Mesenchymal stem cell (in vitro differentiated cells and primary cell): ENCODE measurements around the gene CPOX.

Experiments
- DNase-seq: peaks from one replicate; pipeline ENCODE4 v3.0.0-alpha.2; 2013
- H2AFZ ChIP-seq: one replicate; pipeline ENCODE4 v1.6.1; 2013; ENCODE audit warnings: low read depth, mild to moderate bottlenecking, control low read depth, inconsistent platforms, low read length, moderate library complexity
- H2AK5ac ChIP-seq: 2 replicates; pipeline ENCODE4 v1.6.1; 2013; ENCODE audit warnings: low read length, moderate library complexity, mild to moderate bottlenecking, inconsistent platforms; ENCODE audit not compliant: severe bottlenecking
- H2BK120ac ChIP-seq: one replicate; pipeline ENCODE4 v1.6.1; 2013; ENCODE audit warnings: low read depth, mild to moderate bottlenecking, inconsistent platforms, low read length, moderate library complexity
- H2BK12ac ChIP-seq, 2 experiments: one replicate each; pipeline ENCODE4 v1.6.1; 2013; ENCODE audit warnings: inconsistent platforms in 2 of 2, low read length in 2 of 2, mild to moderate bottlenecking in 2 of 2, moderate library complexity in 2 of 2, control low read depth in 1 of 2
- H2BK15ac ChIP-seq: one replicate; pipeline ENCODE4 v1.6.1; 2013; ENCODE audit warnings: mild to moderate bottlenecking, low read depth, inconsistent platforms; ENCODE audit not compliant: poor library complexity, severe bottlenecking
- H2BK5ac ChIP-seq: 2 replicates; pipeline ENCODE4 v1.6.1; 2013; ENCODE audit warnings: low read depth, mild to moderate bottlenecking, low read length, control low read depth, inconsistent platforms; ENCODE audit not compliant: poor library complexity, severe bottlenecking
- H3K14ac ChIP-seq, 2 experiments: one replicate each; pipeline ENCODE4 v1.6.1; 2013; ENCODE audit warnings: inconsistent platforms in 2 of 2, low read length in 2 of 2, control low read depth in 1 of 2, mild to moderate bottlenecking in 1 of 2, moderate library complexity in 1 of 2
- H3K18ac ChIP-seq, 2 experiments: one replicate each; pipeline ENCODE4 v1.6.1; 2013; ENCODE audit warnings: inconsistent platforms in 2 of 2, low read length in 2 of 2, control low read depth in 1 of 2, low read depth in 1 of 2, mild to moderate bottlenecking in 1 of 2
- H3K23ac ChIP-seq, 2 experiments: one replicate each; pipeline ENCODE4 v1.6.1; 2013; ENCODE audit warnings: inconsistent platforms in 2 of 2, low read length in 2 of 2, mild to moderate bottlenecking in 2 of 2, moderate library complexity in 2 of 2, control low read depth in 1 of 2
- H3K27ac ChIP-seq: 2 replicates; pipeline ENCODE4 v1.5.1; 2013; ENCODE audit warnings: mild to moderate bottlenecking, moderate library complexity, low read length, control low read depth, inconsistent platforms; ENCODE audit not compliant: poor library complexity, severe bottlenecking
- H3K27me3 ChIP-seq, 2 experiments: 2 replicates each; pipeline versions ENCODE4 v1.6.1 to v1.7.0; 2013; ENCODE audit warnings: low read length in 2 of 2, mild to moderate bottlenecking in 2 of 2, moderate library complexity in 2 of 2, control low read depth in 1 of 2, inconsistent platforms in 1 of 2; ENCODE audit not compliant: control insufficient read depth in 1 of 2, insufficient read depth in 1 of 2
- H3K36me3 ChIP-seq, 2 experiments: 2 replicates each; pipeline versions ENCODE4 v1.6.1 to v1.7.0; 2013; ENCODE audit warnings: low read length in 2 of 2, control low read depth in 1 of 2, inconsistent platforms in 1 of 2, low read depth in 1 of 2, mild to moderate bottlenecking in 1 of 2; ENCODE audit not compliant: insufficient read depth in 2 of 2, control insufficient read depth in 1 of 2
- H3K4ac ChIP-seq, 2 experiments: one replicate each; pipeline ENCODE4 v1.6.1; 2013; ENCODE audit warnings: inconsistent platforms in 2 of 2, low read length in 2 of 2, mild to moderate bottlenecking in 2 of 2, moderate library complexity in 2 of 2, control low read depth in 1 of 2, low read depth in 1 of 2
- H3K4me1 ChIP-seq: 2 replicates; pipeline ENCODE4 v1.6.1; 2013; ENCODE audit warnings: low read depth, low read length, control low read depth; ENCODE audit not compliant: control insufficient read depth, insufficient read depth
- H3K4me2 ChIP-seq: 2 replicates; pipeline ENCODE4 v1.6.1; 2013; ENCODE audit warnings: low read length, mild to moderate bottlenecking, inconsistent platforms; ENCODE audit not compliant: poor library complexity, severe bottlenecking
- H3K4me3 ChIP-seq, 2 experiments: 2 replicates each; pipeline versions ENCODE4 v1.5.1 to v1.7.0; 2013; ENCODE audit warnings: low read length in 2 of 2, mild to moderate bottlenecking in 2 of 2, control low read depth in 1 of 2, low read depth in 1 of 2; ENCODE audit not compliant: insufficient read depth in 1 of 2
- H3K79me1 ChIP-seq: replicated peaks from 2 replicates; pipeline ENCODE4 v1.6.1; 2013; ENCODE audit warnings: mild to moderate bottlenecking, control low read depth, low read length, inconsistent platforms; ENCODE audit not compliant: poor library complexity, severe bottlenecking
- H3K9ac ChIP-seq: 2 replicates; pipeline ENCODE4 v1.7.0; 2013; ENCODE audit warnings: mild to moderate bottlenecking, low read length, moderate library complexity
- H3K9me3 ChIP-seq: 2 replicates; pipeline ENCODE4 v1.7.0; 2013; ENCODE audit warnings: mild to moderate bottlenecking, low read length; ENCODE audit not compliant: control insufficient read depth
- H4K8ac ChIP-seq: one replicate; pipeline ENCODE4 v1.6.1; 2013; ENCODE audit warnings: inconsistent platforms, mild to moderate bottlenecking, low read length, moderate library complexity
- H4K91ac ChIP-seq: one replicate; pipeline ENCODE4 v1.6.1; 2013; ENCODE audit warnings: mild to moderate bottlenecking, low read length, inconsistent platforms
- WGBS: methylation state at CpG from one replicate; pipeline ENCODE4 v1.1.7; 2013; ENCODE audit warnings: mixed read lengths; 5-methylcytosine and 5-hydroxymethylcytosine counted together

Gene CPOX

GRCh38 chr3:98542623-98543022, 50.8 kb downstream of the CPOX start:
- Histone ChIP-seq H3K9me3 (no peaks in the 10 kb centered on the region), H4K8ac (no peak overlapping the region), H3K36me3 (no peaks in the 10 kb centered on the region), H2AFZ (no peak overlapping the region), H3K23ac (no peak overlapping the region), H2BK120ac (no peak overlapping the region), H3K9ac (no peak overlapping the region), H4K91ac (no peak overlapping the region), H3K4ac (no peak overlapping the region), H2AK5ac (no peak overlapping the region), H3K4me2 (no peak overlapping the region), H2BK15ac (no peak overlapping the region), H3K18ac (no peak overlapping the region), H2BK12ac (no peak overlapping the region), H3K27ac (no peak overlapping the region), H3K79me1 (no peaks in the 10 kb centered on the region), H3K14ac (no peak overlapping the region), H3K27me3 (no peaks in the 10 kb centered on the region), H3K4me1 (peaks cover 2% of the 10 kb centered on the region), H3K4me3 (no peak overlapping the region), H2BK5ac (no peak overlapping the region)
- WGBS = 100% methylated on average over 1 of the region's 1 CpG
- DNase-seq = no peak

GRCh38 chr3:98541695-98542094, 51.7 kb downstream of the CPOX start:
- Histone ChIP-seq H2BK5ac (no peak overlapping the region), H3K18ac (no peak overlapping the region), H2BK15ac (no peak overlapping the region), H3K36me3 (no peaks in the 10 kb centered on the region), H3K79me1 (no peaks in the 10 kb centered on the region), H2AK5ac (no peak overlapping the region), H3K27ac (no peak overlapping the region), H3K4me3 (no peak overlapping the region), H3K4me1 (peaks cover 2% of the 10 kb centered on the region), H4K91ac (no peak overlapping the region), H3K9ac (no peak overlapping the region), H2BK120ac (no peak overlapping the region), H3K23ac (no peak overlapping the region), H2AFZ (no peak overlapping the region), H3K9me3 (no peaks in the 10 kb centered on the region), H3K4me2 (no peak overlapping the region), H3K14ac (no peak overlapping the region), H3K4ac (no peak overlapping the region), H3K27me3 (no peaks in the 10 kb centered on the region), H4K8ac (no peak overlapping the region), H2BK12ac (no peak overlapping the region)
- no CpG with 5 or more reads among the region's 1 CpG for WGBS
- DNase-seq = no peak

- WGBS = 83% methylated on average over 1 of the region's 3 CpGs
- no peak overlapping the region for H4K91ac ChIP-seq
- H3K27ac ChIP-seq = no peak overlapping the region
Measured at GRCh38 chr3:98540346-98540745, 53.1 kb downstream of the CPOX start.

GRCh38 chr3:98536456-98537017, 56.9 kb downstream of the CPOX start:
- no peaks in the 10 kb centered on the region for H3K4me1 ChIP-seq
- H3K4me2 ChIP-seq = peak overlapping the region; percentile 21
- H3K27me3 ChIP-seq = peaks cover 9 to 12% of the 10 kb centered on the region in 2 experiments
- no peak overlapping the region for H2BK12ac ChIP-seq
- no peaks in the 10 kb centered on the region for H3K79me1 ChIP-seq
- no peak overlapping the region for H4K91ac ChIP-seq
- H2BK15ac ChIP-seq = no peak overlapping the region
- no peaks in the 10 kb centered on the region for H3K36me3 ChIP-seq
- H3K23ac ChIP-seq = no peak overlapping the region
- H3K14ac ChIP-seq = no peak overlapping the region
- H4K8ac ChIP-seq = no peak overlapping the region
- H2AK5ac ChIP-seq = no peak overlapping the region
- 95% methylated on average over 4 of the region's 6 CpGs for WGBS
- no peak overlapping the region for H2AFZ ChIP-seq
- H3K27ac ChIP-seq = no peak overlapping the region
- no peak overlapping the region for H2BK5ac ChIP-seq
- no peak overlapping the region for H3K4me3 ChIP-seq
- DNase-seq = no peak
- H3K9ac ChIP-seq = no peak overlapping the region
- no peaks in the 10 kb centered on the region for H3K9me3 ChIP-seq
- H3K4ac ChIP-seq = no peak overlapping the region
- no peak overlapping the region for H3K18ac ChIP-seq
- no peak overlapping the region for H2BK120ac ChIP-seq

More at GRCh38 chr3:98540346-98540745, 53.1 kb downstream of the CPOX start:
- no peaks in the 10 kb centered on the region for H3K36me3 ChIP-seq
- H3K14ac ChIP-seq = no peak overlapping the region
- H3K9ac ChIP-seq = no peak overlapping the region
- H3K4me1 ChIP-seq = peaks cover 2% of the 10 kb centered on the region
- H2BK5ac ChIP-seq = no peak overlapping the region
- no peak overlapping the region for H2BK15ac ChIP-seq
- no peak overlapping the region for H3K4ac ChIP-seq
- no peak overlapping the region for H2AK5ac ChIP-seq
- no peak overlapping the region for H4K8ac ChIP-seq
- H3K23ac ChIP-seq = no peak overlapping the region
- H3K4me2 ChIP-seq = no peak overlapping the region
- H3K79me1 ChIP-seq = no peaks in the 10 kb centered on the region
- no peaks in the 10 kb centered on the region for H3K27me3 ChIP-seq
- H3K9me3 ChIP-seq = no peaks in the 10 kb centered on the region
- no peak for DNase-seq
- no peak overlapping the region for H2BK120ac ChIP-seq
- H2BK12ac ChIP-seq = no peak overlapping the region
- no peak overlapping the region for H3K18ac ChIP-seq
- no peak overlapping the region for H3K4me3 ChIP-seq
- H2AFZ ChIP-seq = no peak overlapping the region
